Medulla oblongata (tissue), 1 donor: ENCODE data around the gene DFFB.

Experiments used
- DNase-seq: peaks from one replicate; pipeline ENCODE4 v3.0.0-alpha.2; 2015; ENCODE audit errors: extremely low spot score

DFFB gene

GRCh38 chr1:3831689-3832088, 25.6 kb upstream of the DFFB start:
- no peak for DNase-seq

DNA sequence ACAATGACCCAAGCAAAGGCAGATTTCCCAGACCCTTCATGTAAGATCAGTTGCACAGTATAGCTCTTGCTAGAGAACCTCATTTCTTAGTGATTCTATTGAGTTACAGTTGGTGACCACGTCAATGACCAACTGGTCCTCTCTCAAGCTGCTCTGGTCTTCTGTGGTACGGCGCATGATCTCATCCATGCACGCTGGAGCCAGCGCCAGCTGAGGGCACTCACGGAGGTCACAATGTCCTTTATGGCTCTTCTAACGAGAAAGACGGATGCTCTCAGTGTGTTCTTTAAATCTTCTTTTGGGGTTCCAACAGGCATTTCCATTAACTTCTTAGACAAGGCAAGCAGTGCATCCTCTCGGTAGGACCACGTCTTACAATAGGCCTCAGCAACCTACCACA, 22.6 kb upstream of the DFFB start:
- no peak for DNase-seq

GRCh38 chr1:3836421-3836820, 20.9 kb upstream of the DFFB start:
- no peak for DNase-seq

GRCh38 chr1:3837200-3837599, 20.1 kb upstream of the DFFB start:
- no peak for DNase-seq

- DNase-seq = no peak
Measured at GRCh38 chr1:3837685-3838084, 19.6 kb upstream of the DFFB start.

DNA sequence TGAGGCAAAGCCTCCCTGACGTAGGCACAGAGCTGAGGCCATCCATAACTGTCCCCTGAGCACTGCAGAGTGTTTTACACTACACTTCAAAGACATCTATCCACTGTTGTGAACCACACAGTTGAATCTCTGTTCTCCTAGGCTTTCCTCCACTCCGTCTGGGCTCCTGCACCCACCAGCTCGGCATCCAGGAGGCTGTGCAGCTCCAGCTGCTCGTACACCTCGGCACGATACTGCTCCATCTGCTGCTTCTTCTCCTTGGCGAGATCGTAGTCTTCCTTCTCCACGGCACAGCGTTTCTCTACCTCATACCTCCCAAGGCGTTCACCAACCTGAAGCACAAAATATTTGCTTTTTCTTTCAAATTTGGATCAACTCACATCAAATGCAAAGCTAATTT, 18.5 kb upstream of the DFFB start:
- DNase-seq = no peak

DNA sequence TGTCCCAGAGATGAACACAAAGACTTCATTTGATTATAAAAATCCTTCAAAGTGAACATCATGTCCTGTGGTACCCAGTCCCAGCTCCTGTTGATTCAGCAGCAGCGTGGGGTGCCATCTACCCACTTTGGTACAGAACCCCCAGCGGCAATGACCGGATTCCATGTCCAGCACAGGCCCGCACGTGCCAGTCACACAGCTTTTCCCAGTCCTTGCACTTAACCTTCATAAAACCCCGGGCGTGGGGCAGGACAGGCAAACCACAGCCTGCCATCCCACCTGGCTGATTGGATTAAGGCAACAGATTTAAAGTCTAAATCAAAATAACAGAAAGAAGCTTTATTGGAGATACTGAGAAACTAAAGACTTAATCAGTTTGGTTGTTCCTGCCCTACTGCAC, 15.8 kb upstream of the DFFB start:
- DNase-seq = no peak

GRCh38 chr1:3842912-3843311, 14.4 kb upstream of the DFFB start:
- no peak for DNase-seq

- DNase-seq = no peak
Measured at GRCh38 chr1:3846541-3846940, 10.7 kb upstream of the DFFB start.

- DNase-seq = no peak
Measured at GRCh38 chr1:3847081-3847480, 10.2 kb upstream of the DFFB start.

GRCh38 chr1:3850857-3851256, 6.4 kb upstream of the DFFB start:
- DNase-seq = no peak

DNA sequence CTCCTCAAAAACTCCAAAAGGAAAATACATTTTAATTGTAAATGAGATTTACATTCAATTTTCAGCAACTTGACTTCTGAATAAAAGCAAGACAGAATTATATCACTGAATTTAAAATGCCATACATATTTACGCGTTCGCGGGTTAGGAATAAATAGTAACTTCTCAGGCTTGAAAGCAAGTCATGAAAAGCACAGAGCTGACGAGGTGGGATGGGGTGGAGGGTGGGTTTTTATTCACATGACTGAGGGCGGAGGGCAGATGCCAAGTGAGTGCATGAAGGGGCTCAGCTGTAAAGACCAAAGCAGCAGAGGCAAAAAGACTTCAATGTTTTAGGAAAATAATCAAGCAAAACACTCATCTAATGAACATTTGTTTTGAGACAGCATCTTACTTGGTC, 6.0 kb upstream of the DFFB start:
- DNase-seq = no peak

DNA sequence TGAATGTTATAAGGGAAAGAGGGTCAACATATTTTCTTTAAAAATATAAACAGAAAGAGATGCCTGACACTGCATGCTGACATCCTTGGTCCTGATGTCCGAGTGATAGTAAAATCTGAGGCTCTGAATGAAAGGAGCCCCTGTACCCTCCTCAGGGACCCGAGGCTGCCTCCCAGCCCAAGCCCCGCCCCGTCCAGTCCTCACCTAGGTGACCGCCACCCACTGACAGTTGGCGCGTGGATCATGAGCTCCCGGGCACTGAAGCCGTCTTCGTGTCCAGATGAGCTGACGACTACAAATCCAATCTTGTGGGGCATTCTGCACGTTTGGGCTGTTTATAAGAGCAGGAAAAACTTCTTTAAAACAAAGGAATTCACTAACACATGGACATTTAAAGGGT, 5.2 kb upstream of the DFFB start:
- no peak for DNase-seq

DNA sequence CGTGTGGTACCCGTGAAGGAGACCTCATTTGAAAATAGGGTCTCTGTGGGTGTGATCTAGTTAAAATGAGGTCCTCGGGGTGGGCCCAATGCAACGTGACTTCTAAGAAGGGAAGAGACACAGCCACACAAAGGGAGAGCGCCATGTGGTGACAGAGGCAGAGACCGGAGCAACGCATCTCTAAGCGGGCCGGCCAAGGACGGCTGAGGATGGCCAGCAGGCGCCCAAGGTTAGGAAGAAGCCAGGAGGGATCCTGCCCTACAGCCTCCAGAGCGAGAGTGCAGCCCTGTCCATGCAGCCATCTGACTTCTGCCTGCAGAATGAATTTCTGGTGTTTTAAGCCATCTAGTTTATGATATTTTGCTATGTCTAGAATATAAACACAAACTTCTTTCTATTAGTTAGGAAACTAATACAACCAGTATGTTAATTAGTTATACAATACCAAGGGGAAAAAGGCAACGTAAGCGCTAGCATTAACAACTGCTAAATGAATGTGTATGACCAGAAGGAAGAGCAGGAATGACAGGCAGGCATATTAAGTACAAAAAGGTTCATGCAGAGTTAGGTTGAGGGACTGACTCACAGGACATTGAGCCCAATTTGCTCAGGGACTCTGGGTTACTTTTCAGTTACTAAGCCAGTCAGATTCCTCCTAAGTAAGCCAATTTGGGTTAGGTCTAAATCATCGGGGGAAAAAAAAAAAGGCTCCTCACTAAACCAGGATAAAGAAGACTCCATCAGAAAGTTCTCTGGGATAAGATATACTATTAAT, 4.4 kb upstream of the DFFB start:
- DNase-seq = no peak

DNA sequence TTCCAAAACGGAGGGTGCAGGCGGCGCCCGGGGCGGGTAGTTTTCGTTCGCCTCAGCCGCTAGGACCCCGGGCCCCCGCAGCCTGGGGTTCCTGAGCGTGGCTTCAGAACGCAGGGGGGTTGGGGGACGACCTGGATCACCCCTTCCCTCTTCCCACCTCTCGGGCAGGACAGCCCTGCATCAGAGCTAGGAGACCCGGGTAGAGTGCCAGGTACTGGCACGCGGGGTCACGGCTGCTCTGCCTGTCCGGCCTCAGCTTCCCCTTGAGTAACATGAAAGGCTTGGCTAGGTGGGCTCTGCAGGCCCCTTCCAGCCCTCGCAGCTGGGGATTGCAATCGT, 484 bp downstream of the DFFB start:
- DNase-seq = no peak

DNA sequence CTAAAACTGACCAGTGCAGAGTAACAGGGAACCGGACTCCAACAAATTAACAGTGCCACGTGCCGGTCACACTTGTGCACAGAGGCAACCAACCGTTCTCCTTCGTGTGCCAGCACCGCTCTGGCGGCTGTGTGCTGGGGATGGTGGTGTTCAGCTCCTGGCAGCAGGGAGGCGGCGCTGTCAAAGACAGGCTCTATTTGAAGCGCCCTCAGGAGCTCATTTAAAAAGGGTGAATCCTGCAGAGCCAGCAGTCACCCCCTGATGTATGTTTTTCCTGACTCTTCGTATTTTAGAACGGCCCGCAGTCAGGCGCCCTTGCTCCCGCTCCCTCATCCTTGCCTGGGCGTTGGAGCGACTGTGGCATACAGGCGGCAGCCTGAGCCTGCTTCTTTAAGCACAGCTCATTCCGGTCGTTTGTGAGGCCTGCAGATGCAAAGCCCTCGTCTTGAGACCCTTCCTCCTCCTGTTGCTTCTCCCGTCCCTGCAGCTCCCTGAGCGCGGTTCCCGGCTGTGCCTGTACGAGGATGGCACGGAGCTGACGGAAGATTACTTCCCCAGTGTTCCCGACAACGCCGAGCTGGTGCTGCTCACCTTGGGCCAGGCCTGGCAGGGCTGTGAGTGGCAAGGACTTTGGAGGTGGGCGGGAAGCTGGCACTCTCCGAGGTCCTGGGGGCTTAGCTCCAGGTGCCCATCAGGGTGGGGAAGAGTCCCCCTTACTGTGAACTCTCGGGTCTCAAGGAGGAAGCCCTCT, 1.1 kb downstream of the DFFB start:
- peak; percentile 62 for DNase-seq

DNA sequence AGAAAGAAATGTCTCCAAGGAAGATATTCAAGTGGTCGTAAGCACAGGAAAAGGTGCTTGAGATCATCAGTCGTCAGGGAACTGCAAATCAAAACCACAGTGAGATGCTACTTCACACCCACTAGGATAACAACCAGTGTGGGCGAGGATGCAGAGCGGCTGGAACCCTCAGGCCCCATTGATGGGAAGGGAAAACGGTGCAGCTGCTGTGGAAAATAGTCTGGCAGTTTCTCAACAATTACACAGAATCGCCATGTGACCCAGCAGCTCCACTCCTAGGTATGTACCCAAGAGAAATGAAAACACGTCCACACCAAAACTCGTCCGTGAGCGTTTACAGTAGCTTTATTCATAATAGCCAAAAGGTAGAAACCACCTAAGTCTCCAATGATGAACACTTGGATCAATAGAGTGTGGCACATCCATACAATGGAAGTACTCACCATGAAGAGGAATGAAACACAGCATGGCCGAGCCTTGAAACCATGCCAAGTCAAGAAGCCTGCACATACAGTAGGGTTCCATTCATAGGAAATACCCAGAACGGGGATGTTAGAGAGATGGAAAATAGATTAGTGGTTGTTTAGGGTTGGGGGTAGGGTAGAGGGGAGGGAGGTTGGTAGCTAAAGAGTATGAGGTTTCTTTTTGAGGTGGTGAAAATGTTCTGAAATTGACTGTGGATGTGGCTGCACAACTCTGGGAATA, 6.1 kb downstream of the DFFB start:
- peak; percentile 38 for DNase-seq

DNA sequence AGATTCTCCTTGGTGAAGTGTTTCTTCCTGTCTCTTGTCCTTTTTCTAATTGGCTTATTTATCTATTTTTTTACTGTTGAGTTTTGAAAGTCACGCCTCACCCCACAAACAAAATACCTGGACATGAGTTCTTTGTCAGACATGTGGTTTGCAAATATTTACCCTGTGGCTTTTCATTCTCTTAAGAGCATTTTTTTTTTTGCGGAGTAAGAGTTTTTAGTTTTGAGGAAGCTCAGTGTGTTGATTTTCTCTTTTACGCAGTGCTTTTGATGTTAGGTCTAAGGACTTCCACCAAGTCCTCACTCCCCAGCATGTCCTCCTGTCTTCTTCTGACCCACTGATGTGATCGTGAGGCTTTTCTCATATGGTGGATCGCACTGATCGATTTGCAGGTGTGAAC, 7.6 kb downstream of the DFFB start:
- DNase-seq = no peak

DNA sequence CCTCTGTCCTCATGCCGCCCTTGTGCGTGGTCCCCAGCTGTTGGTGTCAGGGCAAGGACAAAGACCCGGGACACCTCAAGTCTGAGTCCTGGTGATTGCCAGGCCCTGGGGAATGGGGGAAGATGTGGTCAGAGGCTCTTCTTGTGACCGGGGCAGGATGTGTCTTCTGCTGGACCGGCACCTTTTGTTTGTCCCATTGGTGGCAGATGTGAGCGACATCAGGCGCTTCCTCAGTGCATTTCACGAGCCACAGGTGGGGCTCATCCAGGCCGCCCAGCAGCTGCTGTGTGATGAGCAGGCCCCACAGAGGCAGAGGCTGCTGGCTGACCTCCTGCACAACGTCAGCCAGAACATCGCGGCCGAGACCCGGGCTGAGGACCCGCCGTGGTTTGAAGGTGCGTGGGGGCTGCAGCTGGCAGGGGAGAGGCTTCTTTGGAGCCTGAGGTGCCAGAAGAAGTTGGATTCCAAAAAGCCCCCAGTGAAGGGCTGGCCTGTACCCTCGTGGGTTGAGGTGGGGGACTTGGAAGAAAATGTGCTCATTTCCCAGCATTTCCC, 8.4 kb downstream of the DFFB start:
- DNase-seq = no peak

DNA sequence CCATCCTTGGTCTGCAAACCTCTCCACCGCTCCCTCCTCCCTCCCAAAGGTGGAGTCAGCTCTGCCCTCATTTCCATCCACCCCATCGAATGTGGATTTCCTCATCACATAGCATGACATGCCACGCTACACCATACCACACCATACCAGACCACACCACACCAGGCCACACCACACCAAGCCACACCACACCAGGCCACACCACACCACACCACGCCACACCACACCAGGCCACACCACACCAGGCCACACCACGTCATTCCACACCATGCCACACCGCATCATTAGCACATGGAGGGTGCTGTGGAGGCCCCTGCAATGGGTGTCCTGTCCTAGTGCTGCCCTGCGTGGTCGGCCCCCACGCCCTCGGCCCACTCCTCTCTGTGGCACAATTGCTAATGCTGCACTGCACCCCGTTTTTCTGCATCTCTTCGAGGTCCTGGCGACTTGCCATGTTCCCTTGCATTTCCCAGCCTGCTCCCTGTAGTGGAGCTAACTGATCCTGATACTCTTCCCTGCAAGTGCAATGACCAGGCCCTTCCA, 11.3 kb downstream of the DFFB start:
- no peak for DNase-seq

GRCh38 chr1:3869751-3870301, 12.6 kb downstream of the DFFB start:
- DNase-seq = no peak

- no peak for DNase-seq
Measured at GRCh38 chr1:3871451-3871805, 14.2 kb downstream of the DFFB start.
